Lung (tissue), 12 donors: ENCODE results near the gene CADM3. TPM values are rescaled to one million over a fixed set of nuclear protein-coding genes. Genes with fewer than 3 reads are reported as not detected.

Experiments used
- ATAC-seq: fragments of 200-7000 bp; cut with Tn5 transposase; one replicate; pipeline ENCODE4 v1.9.1; 2020; ENCODE audit warnings: moderate number of reproducible peaks; ENCODE audit not compliant: insufficient read depth, low FRiP score
- DNase-seq, 3 donors: peaks; one replicate each; pipeline ENCODE4 v3.0.0-alpha.2; 2013 to 2017
- H3K27ac ChIP-seq, 2 donors: one replicate each; pipeline ENCODE4 v1.5.1; 2013; ENCODE audit warnings: mild to moderate bottlenecking in 2 of 2, moderate library complexity in 2 of 2, control low read depth in 1 of 2, inconsistent platforms in 1 of 2, low read depth in 1 of 2, low read length in 1 of 2
- H3K27me3 ChIP-seq, 3 donors: one replicate each; pipeline ENCODE4 v1.5.1; 2013; ENCODE audit warnings: low read length in 2 of 3; ENCODE audit not compliant: control insufficient read depth in 3 of 3, insufficient read depth in 3 of 3
- H3K36me3 ChIP-seq, 4 donors: one replicate each; pipeline ENCODE4 v1.5.1; 2013; ENCODE audit warnings: low read length in 4 of 4, mild to moderate bottlenecking in 1 of 4, moderate library complexity in 1 of 4; ENCODE audit not compliant: control insufficient read depth in 4 of 4, insufficient read depth in 4 of 4
- H3K4me1 ChIP-seq, 5 donors: one replicate each; pipeline ENCODE4 v1.5.1; 2013; ENCODE audit warnings: low read length in 5 of 5, mild to moderate bottlenecking in 2 of 5, moderate library complexity in 1 of 5; ENCODE audit not compliant: control insufficient read depth in 5 of 5, insufficient read depth in 5 of 5
- H3K4me3 ChIP-seq: one replicate; pipeline ENCODE4 v1.5.1; 2013; ENCODE audit warnings: mild to moderate bottlenecking, control low read depth, moderate library complexity
- H3K9ac ChIP-seq, 2 donors: one replicate each; pipeline ENCODE4 v1.5.1; 2013; ENCODE audit warnings: low read length in 2 of 2, control low read depth in 1 of 2; ENCODE audit not compliant: insufficient read depth in 1 of 2
- H3K9me3 ChIP-seq, 4 donors: one replicate each; pipeline ENCODE4 v1.5.1; 2013; ENCODE audit warnings: low read length in 3 of 4, mild to moderate bottlenecking in 1 of 4, moderate library complexity in 1 of 4; ENCODE audit not compliant: control insufficient read depth in 4 of 4, insufficient read depth in 3 of 4
- WGBS, 2 donors: extraction: QIAGEN DNeasy Blood & Tissue Kit; methylation state at CpG; one replicate each; pipeline ENCODE4 v1.1.7; 2013; 5-methylcytosine and 5-hydroxymethylcytosine counted together
- polyA plus RNA-seq, 2 donors: library from polyadenylated mRNA; stranded (reverse); fragments of 200-250 nt; gene quantifications; one replicate each; pipeline ENCODE4 v1.2.1, GENCODE V29; 2013
- total RNA-seq, 2 donors: library from RNA; depleted of rRNA in 1 of 2; stranded (reverse); fragments of >200 nt in 1 of 2; gene quantifications; one replicate each; pipeline ENCODE4 v1.2.1, GENCODE V29; 2014 to 2021
- TF ChIP-seq, protein P1 (sequence below): IDR thresholded peaks from 2 replicates; pipeline ENCODE4 v1.5.1; 2012; ENCODE audit warnings: mild to moderate bottlenecking; ENCODE audit errors: control extremely low read depth, extremely low read depth
- donor health status: control.
- donor health status: control.
- donor health status: Bipolar disorder and iron deficiency.
- donor health status: healthy.
- donor health status: DM: yes; HTN: yes; CAD: no.

Gene CADM3
- total and polyA plus RNA-seq, 4 donors: 0.89 to 3.7 (median 2.5) TPM

DNA sequence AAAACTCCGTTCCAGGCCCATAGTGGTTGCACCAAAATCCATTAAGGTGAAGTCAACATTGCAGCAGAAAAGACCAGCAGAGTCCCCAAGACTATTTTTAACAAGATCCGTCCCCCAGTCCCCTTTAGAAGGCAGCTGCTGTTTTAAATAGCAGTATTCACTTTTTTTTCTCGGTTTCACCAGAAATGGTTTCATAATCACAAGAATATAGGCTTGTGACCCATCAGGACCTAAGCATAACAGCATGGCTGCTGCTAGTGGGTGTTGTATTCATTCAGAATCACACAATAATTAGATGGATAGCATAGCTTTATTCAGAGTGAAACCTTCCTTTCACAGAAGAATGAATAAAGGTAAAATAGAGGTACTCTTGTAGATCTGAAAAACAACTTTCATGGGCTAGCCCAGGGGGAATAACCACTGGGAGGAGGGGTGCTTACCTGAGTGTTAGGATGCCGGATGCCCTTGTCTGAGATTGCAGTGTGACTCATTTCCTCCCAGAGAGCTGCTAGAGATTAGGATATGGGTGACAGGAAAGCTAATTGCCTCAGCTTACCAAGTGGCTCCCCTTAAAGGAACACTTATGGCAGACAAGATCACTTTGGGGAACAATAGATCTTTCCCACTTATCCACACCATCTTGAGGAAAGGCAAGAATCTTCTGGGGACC is 68.3 kb downstream of the CADM3 start:
- ATAC-seq: no peak

DNA sequence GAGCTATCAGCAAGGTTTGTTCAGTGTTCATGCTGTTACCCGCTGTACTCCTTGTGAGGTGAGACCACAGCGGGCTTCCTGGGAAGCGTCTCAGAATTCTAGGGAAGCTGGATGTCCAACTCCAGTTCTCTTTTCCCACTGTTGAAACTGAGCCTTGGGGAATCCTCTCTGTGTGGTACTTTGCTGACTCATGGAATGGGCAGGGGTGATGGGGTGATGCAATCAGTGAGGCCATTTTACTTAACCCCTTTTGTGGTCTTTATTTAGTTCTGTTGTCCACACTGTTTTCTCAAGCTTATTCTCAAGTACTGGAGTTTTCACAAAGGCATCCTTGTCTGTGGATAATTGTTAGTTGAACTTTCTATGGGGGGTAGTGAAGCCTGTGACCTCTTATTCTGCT is 75.9 kb downstream of the CADM3 start:
- no peaks in the 10 kb centered on the region for H3K36me3 ChIP-seq
- H3K27me3 ChIP-seq: no peaks in the 10 kb centered on the region
- H3K4me1 ChIP-seq: no peaks in the 10 kb centered on the region
- H3K9me3 ChIP-seq: peaks cover 0 to 11% (median 0%) of the 10 kb centered on the region in 4 donors
- no peak overlapping the region for H3K4me3 ChIP-seq
- ATAC-seq (no peak), DNase-seq (no peak)
- no peak overlapping the region for H3K27ac ChIP-seq
- TF ChIP-seq, protein P1, sequence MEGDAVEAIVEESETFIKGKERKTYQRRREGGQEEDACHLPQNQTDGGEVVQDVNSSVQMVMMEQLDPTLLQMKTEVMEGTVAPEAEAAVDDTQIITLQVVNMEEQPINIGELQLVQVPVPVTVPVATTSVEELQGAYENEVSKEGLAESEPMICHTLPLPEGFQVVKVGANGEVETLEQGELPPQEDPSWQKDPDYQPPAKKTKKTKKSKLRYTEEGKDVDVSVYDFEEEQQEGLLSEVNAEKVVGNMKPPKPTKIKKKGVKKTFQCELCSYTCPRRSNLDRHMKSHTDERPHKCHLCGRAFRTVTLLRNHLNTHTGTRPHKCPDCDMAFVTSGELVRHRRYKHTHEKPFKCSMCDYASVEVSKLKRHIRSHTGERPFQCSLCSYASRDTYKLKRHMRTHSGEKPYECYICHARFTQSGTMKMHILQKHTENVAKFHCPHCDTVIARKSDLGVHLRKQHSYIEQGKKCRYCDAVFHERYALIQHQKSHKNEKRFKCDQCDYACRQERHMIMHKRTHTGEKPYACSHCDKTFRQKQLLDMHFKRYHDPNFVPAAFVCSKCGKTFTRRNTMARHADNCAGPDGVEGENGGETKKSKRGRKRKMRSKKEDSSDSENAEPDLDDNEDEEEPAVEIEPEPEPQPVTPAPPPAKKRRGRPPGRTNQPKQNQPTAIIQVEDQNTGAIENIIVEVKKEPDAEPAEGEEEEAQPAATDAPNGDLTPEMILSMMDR: no peak
- WGBS, 2 donors: 82 to 91% methylated on average over 3 of the region's 3 CpGs
- no peak overlapping the region for H3K9ac ChIP-seq

More for the DNA sequence above, 68.3 kb downstream of the CADM3 start:
- TF ChIP-seq, protein P1: no peak
- no peaks in the 10 kb centered on the region for H3K9me3 ChIP-seq
- WGBS, 2 donors: 67 to 73% methylated on average over 4 of the region's 4 CpGs
- H3K9ac ChIP-seq: no peak overlapping the region
- no peaks in the 10 kb centered on the region for H3K36me3 ChIP-seq
- DNase-seq: no peak
- H3K4me1 ChIP-seq: no peaks in the 10 kb centered on the region
- no peak overlapping the region for H3K4me3 ChIP-seq
- no peaks in the 10 kb centered on the region for H3K27me3 ChIP-seq
- no peak overlapping the region for H3K27ac ChIP-seq

- no peak for DNase-seq
- H3K36me3 ChIP-seq: no peaks in the 10 kb centered on the region
- H3K9me3 ChIP-seq: peaks cover 0 to 11% (median 0%) of the 10 kb centered on the region in 4 donors
- no peaks in the 10 kb centered on the region for H3K4me1 ChIP-seq
- 80 to 92% methylated on average over 1 of the region's 1 CpG for WGBS, 2 donors
- no peaks in the 10 kb centered on the region for H3K27me3 ChIP-seq
- H3K27ac ChIP-seq: no peak overlapping the region
- TF ChIP-seq, protein P1: no peak
- ATAC-seq: no peak
- no peak overlapping the region for H3K4me3 ChIP-seq
- no peak overlapping the region for H3K9ac ChIP-seq
Observed at GRCh38 chr1:159248311-159248710, 76.9 kb downstream of the CADM3 start.

GRCh38 chr1:159250638-159251216 is 79.3 kb downstream of the CADM3 start:
- H3K9me3 ChIP-seq: peaks cover 0 to 11% (median 0%) of the 10 kb centered on the region in 4 donors
- no peaks in the 10 kb centered on the region for H3K4me1 ChIP-seq
- 59 to 72% methylated on average over 8 of the region's 8 CpGs for WGBS, 2 donors
- no peak overlapping the region for H3K9ac ChIP-seq
- no peaks in the 10 kb centered on the region for H3K27me3 ChIP-seq
- H3K27ac ChIP-seq: no peak overlapping the region
- ATAC-seq: no peak
- TF ChIP-seq, protein P1: no peak
- H3K4me3 ChIP-seq: no peak overlapping the region
- DNase-seq: no peak
- H3K36me3 ChIP-seq: no peaks in the 10 kb centered on the region
